ENCODE results near the gene CTNNA1.

CTNNA1 gene

GRCh38 chr5:138952962-138953361, 199.7 kb downstream of the CTNNA1 start:
- TF ChIP-seq CTCF (IDR thresholded peaks at IDR 0.05; ENCODE audit: extremely low read depth, missing control alignments) = no peak
- no peak for DNase-seq (ENCODE audit: low spot score)

- DNase-seq (ENCODE audit: low spot score) = peak; percentile 45
- no peak for TF ChIP-seq CTCF (IDR thresholded peaks at IDR 0.05; ENCODE audit: extremely low read depth, missing control alignments)
Measured at GRCh38 chr5:138953387-138954256, 200.4 kb downstream of the CTNNA1 start.

- no peak for DNase-seq (ENCODE audit: low spot score)
- TF ChIP-seq CTCF (IDR thresholded peaks at IDR 0.05; ENCODE audit: extremely low read depth, missing control alignments) = no peak
Measured at GRCh38 chr5:138954257-138955012, 201.2 kb downstream of the CTNNA1 start.

GRCh38 chr5:138955013-138955660, 201.9 kb downstream of the CTNNA1 start:
- TF ChIP-seq CTCF (IDR thresholded peaks at IDR 0.05; ENCODE audit: extremely low read depth, missing control alignments) = no peak
- DNase-seq (ENCODE audit: low spot score) = no peak

- TF ChIP-seq CTCF (IDR thresholded peaks at IDR 0.05; ENCODE audit: extremely low read depth, missing control alignments) = no peak
- no peak for DNase-seq (ENCODE audit: low spot score)
Measured at GRCh38 chr5:138955671-138956295, 202.6 kb downstream of the CTNNA1 start.

GRCh38 chr5:138956801-138957200, 203.6 kb downstream of the CTNNA1 start:
- DNase-seq (ENCODE audit: low spot score) = no peak
- no peak for TF ChIP-seq CTCF (IDR thresholded peaks at IDR 0.05; ENCODE audit: extremely low read depth, missing control alignments)
